Measurements from ENCODE around the gene RGS21.

DNA sequence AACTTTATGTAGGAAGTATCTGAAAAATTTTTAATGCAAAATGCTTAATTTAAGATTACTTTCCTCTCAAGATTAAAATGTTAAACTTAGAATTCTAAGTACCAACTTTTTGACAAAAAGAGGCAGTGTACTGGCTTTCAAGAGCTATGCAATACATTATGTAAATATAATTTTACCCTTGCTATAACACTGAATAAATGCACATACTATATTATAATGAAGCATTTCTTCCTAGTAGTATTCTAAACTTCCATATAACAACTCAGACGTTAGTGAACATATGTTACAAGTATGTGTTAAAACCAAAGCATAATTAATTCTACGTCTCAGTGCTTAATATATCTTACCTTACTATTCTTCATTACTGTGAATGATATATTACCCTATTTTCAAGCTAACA, 58.5 kb downstream of the RGS21 start:
- TF ChIP-seq EP300 (conservative IDR thresholded peaks at IDR 0.05; ENCODE audit: poor library complexity, severe bottlenecking) (no peak), EZH2 (IDR thresholded peaks at IDR 0.05; ENCODE audit: borderline replicate concordance, insufficient read depth, low read length, poor library complexity, severe bottlenecking) (no peak), RAD21 (conservative IDR thresholded peaks at IDR 0.05) (no peak), SMC3 (conservative IDR thresholded peaks at IDR 0.05; ENCODE audit: poor library complexity) (no peak), POLR2AphosphoS5 (IDR thresholded peaks at IDR 0.05) (no peak), REST (IDR thresholded peaks at IDR 0.05; ENCODE audit: borderline replicate concordance) (no peak), TAF1 (IDR thresholded peaks at IDR 0.05; ENCODE audit: low read depth) (no peak)
- TF ChIP-seq, protein P1, sequence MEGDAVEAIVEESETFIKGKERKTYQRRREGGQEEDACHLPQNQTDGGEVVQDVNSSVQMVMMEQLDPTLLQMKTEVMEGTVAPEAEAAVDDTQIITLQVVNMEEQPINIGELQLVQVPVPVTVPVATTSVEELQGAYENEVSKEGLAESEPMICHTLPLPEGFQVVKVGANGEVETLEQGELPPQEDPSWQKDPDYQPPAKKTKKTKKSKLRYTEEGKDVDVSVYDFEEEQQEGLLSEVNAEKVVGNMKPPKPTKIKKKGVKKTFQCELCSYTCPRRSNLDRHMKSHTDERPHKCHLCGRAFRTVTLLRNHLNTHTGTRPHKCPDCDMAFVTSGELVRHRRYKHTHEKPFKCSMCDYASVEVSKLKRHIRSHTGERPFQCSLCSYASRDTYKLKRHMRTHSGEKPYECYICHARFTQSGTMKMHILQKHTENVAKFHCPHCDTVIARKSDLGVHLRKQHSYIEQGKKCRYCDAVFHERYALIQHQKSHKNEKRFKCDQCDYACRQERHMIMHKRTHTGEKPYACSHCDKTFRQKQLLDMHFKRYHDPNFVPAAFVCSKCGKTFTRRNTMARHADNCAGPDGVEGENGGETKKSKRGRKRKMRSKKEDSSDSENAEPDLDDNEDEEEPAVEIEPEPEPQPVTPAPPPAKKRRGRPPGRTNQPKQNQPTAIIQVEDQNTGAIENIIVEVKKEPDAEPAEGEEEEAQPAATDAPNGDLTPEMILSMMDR (IDR thresholded peaks at IDR 0.05; ENCODE audit: poor library complexity, severe bottlenecking) = no peak

All from neural cell (in vitro differentiated cells).